Measurements from ENCODE around the gene ENOX2.

ENOX2 gene

DNA sequence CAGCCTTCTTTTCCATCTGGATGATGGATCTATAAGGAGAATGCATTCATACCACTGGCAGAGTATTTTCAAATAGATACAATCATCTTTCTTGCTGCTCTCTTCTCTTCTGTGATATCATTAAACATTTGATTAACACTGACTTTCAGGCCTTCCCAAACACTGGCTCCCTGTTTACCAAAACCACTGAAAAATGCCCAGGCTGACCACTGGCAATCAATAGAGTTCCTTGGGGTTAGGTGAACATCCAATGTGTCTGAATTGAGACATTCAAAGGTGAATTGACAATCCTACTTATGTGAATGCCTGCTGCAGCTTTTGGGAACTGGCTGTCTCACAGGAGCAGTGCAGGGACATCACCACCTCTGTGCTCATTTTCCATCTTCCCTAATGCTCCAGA, 168.3 kb downstream of the ENOX2 start:
- H3K27ac ChIP-seq (ENCODE audit: low read depth, low read length) = no peak overlapping the region

DNA sequence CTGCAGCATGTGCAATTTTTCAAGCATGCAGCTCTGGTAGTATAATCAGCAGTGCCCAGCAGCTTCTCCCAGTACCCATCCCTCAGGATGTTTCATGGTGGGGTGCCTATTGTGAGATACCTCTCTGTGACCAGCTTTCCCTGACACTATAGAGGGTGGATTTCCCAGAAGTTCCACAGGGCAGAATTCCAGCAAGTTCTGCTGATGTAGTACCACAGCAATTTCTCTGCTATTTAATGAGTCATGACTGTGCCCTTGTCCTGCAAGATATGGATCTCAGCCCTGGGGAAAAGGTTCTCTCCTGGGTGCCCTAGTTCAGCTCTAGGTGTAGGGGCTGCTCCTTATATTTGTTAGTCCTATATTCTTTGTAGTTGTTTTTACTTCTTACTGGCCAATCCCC, 174.8 kb downstream of the ENOX2 start:
- Histone ChIP-seq H3K27ac (ENCODE audit: low read depth, low read length) (peak overlapping the region; percentile 4), H2BK120ac (ENCODE audit: insufficient read depth, low read length, poor library complexity) (no peak overlapping the region), H3K9me3 (ENCODE audit: insufficient read depth, low read depth, low read length) (no peaks in the 10 kb centered on the region), H3K4me2 (ENCODE audit: low read length) (no peak overlapping the region), H3K4me1 (ENCODE audit: control insufficient read depth in 1 of 2, insufficient read depth in 2 of 2, low read length in 2 of 2) (no peaks in the 10 kb centered on the region), H3K4me3 (ENCODE audit: low read depth, low read length) (no peak overlapping the region), H4K8ac (ENCODE audit: low read depth, low read length) (no peak overlapping the region), H4K12ac (ENCODE audit: low read depth, low read length) (no peak overlapping the region), H3K4ac (ENCODE audit: low read depth, low read length) (no peak overlapping the region), H2BK12ac (ENCODE audit: low read length) (no peak overlapping the region), H2AFZ (ENCODE audit: insufficient read depth, low read length, poor library complexity) (no peak overlapping the region), H2BK5ac (ENCODE audit: low read depth, low read length, poor library complexity) (no peak overlapping the region), H3K18ac (ENCODE audit: low read length) (no peak overlapping the region), H3K27me3 (ENCODE audit: insufficient read depth, low read length) (no peaks in the 10 kb centered on the region), H3K79me1 (ENCODE audit: low read length) (no peaks in the 10 kb centered on the region), H3K9ac (ENCODE audit: low read length) (no peak overlapping the region), H4K91ac (ENCODE audit: low read depth, low read length) (no peak overlapping the region), H3K79me2 (ENCODE audit: control insufficient read depth, insufficient read depth, low read length, poor library complexity) (no peaks in the 10 kb centered on the region), H2AK5ac (ENCODE audit: low read length) (no peak overlapping the region), H3K23ac (ENCODE audit: low read length) (no peak overlapping the region), H3K36me3 (ENCODE audit: control insufficient read depth in 1 of 2, insufficient read depth in 2 of 2, low read length in 2 of 2) (no peaks in the 10 kb centered on the region), H3K14ac (ENCODE audit: low read length) (no peak overlapping the region)
- peak; percentile 40 to 77 for DNase-seq

More for the DNA sequence above, 168.3 kb downstream of the ENOX2 start:
- H3K4me3 ChIP-seq (ENCODE audit: low read depth, low read length) = no peak overlapping the region
- H2AFZ ChIP-seq (ENCODE audit: insufficient read depth, low read length, poor library complexity) = no peak overlapping the region
- H3K23ac ChIP-seq (ENCODE audit: low read length) = no peak overlapping the region
- no peak overlapping the region for H2BK12ac ChIP-seq (ENCODE audit: low read length)
- no peak overlapping the region for H2BK5ac ChIP-seq (ENCODE audit: low read depth, low read length, poor library complexity)
- H3K9ac ChIP-seq (ENCODE audit: low read length) = no peak overlapping the region
- H4K8ac ChIP-seq (ENCODE audit: low read depth, low read length) = no peak overlapping the region
- no peak overlapping the region for H3K4me2 ChIP-seq (ENCODE audit: low read length)
- H2BK120ac ChIP-seq (ENCODE audit: insufficient read depth, low read length, poor library complexity) = no peak overlapping the region
- no peak overlapping the region for H4K91ac ChIP-seq (ENCODE audit: low read depth, low read length)
- no peaks in the 10 kb centered on the region for H3K27me3 ChIP-seq (ENCODE audit: insufficient read depth, low read length)
- no peak for DNase-seq
- H3K79me2 ChIP-seq (ENCODE audit: control insufficient read depth, insufficient read depth, low read length, poor library complexity) = no peaks in the 10 kb centered on the region
- no peak overlapping the region for H3K14ac ChIP-seq (ENCODE audit: low read length)
- no peaks in the 10 kb centered on the region for H3K9me3 ChIP-seq (ENCODE audit: insufficient read depth, low read depth, low read length)
- H3K18ac ChIP-seq (ENCODE audit: low read length) = no peak overlapping the region
- H4K12ac ChIP-seq (ENCODE audit: low read depth, low read length) = no peak overlapping the region
- H3K79me1 ChIP-seq (ENCODE audit: low read length) = no peaks in the 10 kb centered on the region
- H2AK5ac ChIP-seq (ENCODE audit: low read length) = no peak overlapping the region
- H3K4ac ChIP-seq (ENCODE audit: low read depth, low read length) = no peak overlapping the region
- no peaks in the 10 kb centered on the region for H3K36me3 ChIP-seq (ENCODE audit: control insufficient read depth in 1 of 2, insufficient read depth in 2 of 2, low read length in 2 of 2)
- H3K4me1 ChIP-seq (ENCODE audit: control insufficient read depth in 1 of 2, insufficient read depth in 2 of 2, low read length in 2 of 2) = no peaks in the 10 kb centered on the region

DNA sequence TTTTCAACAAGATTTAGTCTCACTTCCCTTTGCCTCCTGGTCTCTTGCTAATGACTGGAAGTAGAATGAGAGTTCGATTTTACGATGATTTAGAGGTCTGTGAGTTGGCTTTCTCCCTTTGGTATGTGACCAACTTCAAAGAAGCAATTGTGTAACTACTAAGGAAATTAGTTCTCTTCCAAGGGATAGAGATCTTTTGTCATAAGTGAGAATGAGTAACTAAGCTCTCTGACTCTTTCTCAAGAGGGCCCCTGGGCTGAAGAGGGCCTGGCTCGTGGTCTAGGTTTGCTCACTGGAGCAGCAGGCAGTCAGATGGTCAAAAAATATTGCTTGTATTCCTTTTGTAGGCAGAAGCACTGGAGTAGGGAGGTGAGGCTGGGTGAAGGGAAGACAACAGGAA, 176.3 kb downstream of the ENOX2 start:
- H3K23ac ChIP-seq (ENCODE audit: low read length) = no peak overlapping the region

DNA sequence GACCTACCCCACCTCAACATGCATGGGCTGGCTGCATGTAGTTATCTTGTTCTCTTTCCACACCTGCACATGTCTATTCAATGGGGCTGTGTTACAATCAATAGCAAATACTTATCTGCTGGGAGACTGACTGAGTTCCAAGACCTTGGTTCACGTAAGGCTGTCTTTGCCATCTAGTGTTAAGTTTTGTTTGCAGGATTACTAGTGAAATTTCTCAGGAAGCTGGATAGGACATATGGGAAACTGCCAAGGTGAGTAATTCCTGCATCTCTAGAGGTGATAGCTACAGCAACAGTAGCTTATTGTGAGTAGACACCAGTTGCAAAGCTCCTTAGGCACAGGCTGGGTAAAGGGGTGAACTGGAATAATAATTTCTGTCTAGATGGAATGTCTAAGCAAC, 177.5 kb downstream of the ENOX2 start:
- no peak overlapping the region for H3K14ac ChIP-seq (ENCODE audit: low read length)
- H3K18ac ChIP-seq (ENCODE audit: low read length) = no peak overlapping the region
- H3K23ac ChIP-seq (ENCODE audit: low read length) = no peak overlapping the region
- no peak overlapping the region for H3K9ac ChIP-seq (ENCODE audit: low read length)
- no peak overlapping the region for H2AK5ac ChIP-seq (ENCODE audit: low read length)
- WGBS (ENCODE audit: extremely low coverage, insufficient coverage, insufficient read length) = no CpG with 5 or more reads among the region's 1 CpG
- H2BK5ac ChIP-seq (ENCODE audit: low read depth, low read length, poor library complexity) = no peak overlapping the region
- H3K36me3 ChIP-seq (ENCODE audit: control insufficient read depth in 1 of 2, insufficient read depth in 2 of 2, low read length in 2 of 2) = no peaks in the 10 kb centered on the region
- H4K12ac ChIP-seq (ENCODE audit: low read depth, low read length) = no peak overlapping the region
- H3K4ac ChIP-seq (ENCODE audit: low read depth, low read length) = no peak overlapping the region
- H2AFZ ChIP-seq (ENCODE audit: insufficient read depth, low read length, poor library complexity) = no peak overlapping the region
- H3K27ac ChIP-seq (ENCODE audit: low read depth, low read length) = no peak overlapping the region
- no peak overlapping the region for H3K4me2 ChIP-seq (ENCODE audit: low read length)
- H2BK12ac ChIP-seq (ENCODE audit: low read length) = no peak overlapping the region
- no peaks in the 10 kb centered on the region for H3K4me1 ChIP-seq (ENCODE audit: control insufficient read depth in 1 of 2, insufficient read depth in 2 of 2, low read length in 2 of 2)
- DNase-seq = no peak
- no peaks in the 10 kb centered on the region for H3K79me1 ChIP-seq (ENCODE audit: low read length)
- H4K91ac ChIP-seq (ENCODE audit: low read depth, low read length) = no peak overlapping the region
- H3K4me3 ChIP-seq (ENCODE audit: low read depth, low read length) = no peak overlapping the region
- H3K27me3 ChIP-seq (ENCODE audit: insufficient read depth, low read length) = no peaks in the 10 kb centered on the region
- H2BK120ac ChIP-seq (ENCODE audit: insufficient read depth, low read length, poor library complexity) = no peak overlapping the region
- no peaks in the 10 kb centered on the region for H3K9me3 ChIP-seq (ENCODE audit: insufficient read depth, low read depth, low read length)
- no peaks in the 10 kb centered on the region for H3K79me2 ChIP-seq (ENCODE audit: control insufficient read depth, insufficient read depth, low read length, poor library complexity)
- no peak overlapping the region for H4K8ac ChIP-seq (ENCODE audit: low read depth, low read length)

More for the DNA sequence above, 176.3 kb downstream of the ENOX2 start:
- H3K27me3 ChIP-seq (ENCODE audit: insufficient read depth, low read length) = no peaks in the 10 kb centered on the region
- no peak overlapping the region for H3K9ac ChIP-seq (ENCODE audit: low read length)
- H2AFZ ChIP-seq (ENCODE audit: insufficient read depth, low read length, poor library complexity) = no peak overlapping the region
- no peak overlapping the region for H2BK5ac ChIP-seq (ENCODE audit: low read depth, low read length, poor library complexity)
- H4K91ac ChIP-seq (ENCODE audit: low read depth, low read length) = no peak overlapping the region
- H3K79me1 ChIP-seq (ENCODE audit: low read length) = no peaks in the 10 kb centered on the region
- H2BK12ac ChIP-seq (ENCODE audit: low read length) = no peak overlapping the region
- H3K18ac ChIP-seq (ENCODE audit: low read length) = no peak overlapping the region
- H3K14ac ChIP-seq (ENCODE audit: low read length) = no peak overlapping the region
- no peak overlapping the region for H3K4ac ChIP-seq (ENCODE audit: low read depth, low read length)
- H4K12ac ChIP-seq (ENCODE audit: low read depth, low read length) = no peak overlapping the region
- no peak overlapping the region for H2BK120ac ChIP-seq (ENCODE audit: insufficient read depth, low read length, poor library complexity)
- no peak overlapping the region for H3K27ac ChIP-seq (ENCODE audit: low read depth, low read length)
- H3K36me3 ChIP-seq (ENCODE audit: control insufficient read depth in 1 of 2, insufficient read depth in 2 of 2, low read length in 2 of 2) = no peaks in the 10 kb centered on the region
- DNase-seq = peak; percentile 71 to 74
- no peak overlapping the region for H4K8ac ChIP-seq (ENCODE audit: low read depth, low read length)
- H3K4me3 ChIP-seq (ENCODE audit: low read depth, low read length) = no peak overlapping the region
- no peaks in the 10 kb centered on the region for H3K79me2 ChIP-seq (ENCODE audit: control insufficient read depth, insufficient read depth, low read length, poor library complexity)
- H3K4me1 ChIP-seq (ENCODE audit: control insufficient read depth in 1 of 2, insufficient read depth in 2 of 2, low read length in 2 of 2) = no peaks in the 10 kb centered on the region
- no peak overlapping the region for H2AK5ac ChIP-seq (ENCODE audit: low read length)
- H3K9me3 ChIP-seq (ENCODE audit: insufficient read depth, low read depth, low read length) = no peaks in the 10 kb centered on the region
- no peak overlapping the region for H3K4me2 ChIP-seq (ENCODE audit: low read length)
- no CpG with 5 or more reads among the region's 3 CpGs for WGBS (ENCODE audit: extremely low coverage, insufficient coverage, insufficient read length)

DNA sequence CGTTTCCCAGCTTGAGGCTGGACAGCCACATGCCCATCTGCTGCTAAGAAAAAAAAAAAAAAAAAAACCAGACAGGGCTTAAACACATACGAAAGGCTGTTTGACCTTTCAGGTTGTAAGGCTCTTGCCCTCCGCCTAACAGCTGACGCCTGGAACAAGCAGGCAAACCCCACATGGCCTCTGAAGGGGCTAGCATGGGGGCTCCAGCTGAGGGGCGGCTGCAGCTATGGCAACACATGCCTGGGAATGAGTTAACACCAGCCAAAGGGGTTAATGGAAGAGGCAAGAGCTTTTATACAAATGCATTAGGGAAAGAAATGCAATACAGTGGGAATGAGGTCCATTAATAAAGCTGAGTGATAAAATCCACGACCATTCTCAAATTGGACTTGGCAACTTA, 183.6 kb downstream of the ENOX2 start:
- no peaks in the 10 kb centered on the region for H3K4me1 ChIP-seq (ENCODE audit: control insufficient read depth in 1 of 2, insufficient read depth in 2 of 2, low read length in 2 of 2)
- H3K27me3 ChIP-seq (ENCODE audit: insufficient read depth, low read length) = no peaks in the 10 kb centered on the region
- H2AFZ ChIP-seq (ENCODE audit: insufficient read depth, low read length, poor library complexity) = no peak overlapping the region
- no peaks in the 10 kb centered on the region for H3K36me3 ChIP-seq (ENCODE audit: control insufficient read depth in 1 of 2, insufficient read depth in 2 of 2, low read length in 2 of 2)
- no peaks in the 10 kb centered on the region for H3K79me2 ChIP-seq (ENCODE audit: control insufficient read depth, insufficient read depth, low read length, poor library complexity)
- H3K27ac ChIP-seq (ENCODE audit: low read depth, low read length) = no peak overlapping the region
- H4K8ac ChIP-seq (ENCODE audit: low read depth, low read length) = no peak overlapping the region
- no peak for DNase-seq
- H3K4me3 ChIP-seq (ENCODE audit: low read depth, low read length) = no peak overlapping the region
- H4K12ac ChIP-seq (ENCODE audit: low read depth, low read length) = no peak overlapping the region
- no CpG with 5 or more reads among the region's 6 CpGs for WGBS (ENCODE audit: extremely low coverage, insufficient coverage, insufficient read length)
- no peak overlapping the region for H2AK5ac ChIP-seq (ENCODE audit: low read length)
- H3K14ac ChIP-seq (ENCODE audit: low read length) = no peak overlapping the region
- H3K23ac ChIP-seq (ENCODE audit: low read length) = no peak overlapping the region
- no peak overlapping the region for H4K91ac ChIP-seq (ENCODE audit: low read depth, low read length)
- H3K79me1 ChIP-seq (ENCODE audit: low read length) = no peaks in the 10 kb centered on the region
- H3K18ac ChIP-seq (ENCODE audit: low read length) = no peak overlapping the region
- H3K4me2 ChIP-seq (ENCODE audit: low read length) = no peak overlapping the region
- H2BK12ac ChIP-seq (ENCODE audit: low read length) = no peak overlapping the region
- no peak overlapping the region for H2BK120ac ChIP-seq (ENCODE audit: insufficient read depth, low read length, poor library complexity)
- H3K9me3 ChIP-seq (ENCODE audit: insufficient read depth, low read depth, low read length) = no peaks in the 10 kb centered on the region
- H2BK5ac ChIP-seq (ENCODE audit: low read depth, low read length, poor library complexity) = no peak overlapping the region
- H3K9ac ChIP-seq (ENCODE audit: low read length) = no peak overlapping the region
- H3K4ac ChIP-seq (ENCODE audit: low read depth, low read length) = no peak overlapping the region

Measured in trophoblast cell (in vitro differentiated cells and primary cell).